Body of pancreas (tissue), 4 donors: ENCODE data around the gene TRIOBP. TPM values are rescaled to one million over a fixed set of nuclear protein-coding genes. Genes with fewer than 3 reads are reported as not detected.

Experiments
- ATAC-seq: fragments of 150-250 bp; one replicate; pipeline ENCODE4 v1.9.1; 2016
- DNase-seq, 4 donors: peaks; one replicate each; pipeline ENCODE4 v3.0.0-alpha.2; 2019
- H3K27ac ChIP-seq, 4 donors: fragments of 200-600 bp; sonication (generic); 1 replicate in 3 of 4; 2 replicates in 1 of 4; pipeline versions ENCODE4 v1.5.1 to v1.6.1; 2016 to 2019; ENCODE audit warnings: mild to moderate bottlenecking in 1 of 4, mixed read lengths in 1 of 4, moderate library complexity in 1 of 4
- H3K27me3 ChIP-seq, 2 donors: fragments of 200-600 bp; sonication (generic); one replicate each; pipeline ENCODE4 v1.6.0; 2016; ENCODE audit warnings: mild to moderate bottlenecking in 1 of 2
- H3K36me3 ChIP-seq, 2 donors: fragments of 200-600 bp; sonication (generic); replicated peaks in 1 of 2; 2 replicates each; pipeline ENCODE4 v1.5.1; 2016; ENCODE audit warnings: low read depth in 2 of 2; ENCODE audit not compliant: insufficient read depth in 1 of 2
- H3K4me1 ChIP-seq: fragments of 200-600 bp; sonication (generic); one replicate; pipeline ENCODE4 v1.6.0; 2016
- H3K4me3 ChIP-seq, 2 donors: fragments of 200-600 bp; sonication (generic); 1 replicate in 1 of 2; 2 replicates in 1 of 2; pipeline ENCODE4 v1.5.1; 2016 to 2019
- H3K9me3 ChIP-seq, 3 donors: fragments of 200-600 bp; sonication (generic); 1 replicate in 2 of 3; 2 replicates in 1 of 3; pipeline ENCODE4 v1.5.1; 2016
- POLR2A ChIP-seq, 3 donors: fragments of 450-650 bp; IDR thresholded peaks; one replicate each; pipeline ENCODE4 v1.6.1; 2016; ENCODE audit warnings: antibody characterized with exemption in 3 of 3, mild to moderate bottlenecking in 2 of 3
- WGBS, 2 donors: methylation state at CpG; one replicate each; pipeline ENCODE4 v1.1.5; 2017; 5-methylcytosine and 5-hydroxymethylcytosine counted together
- intact Hi-C: fragments of 100-400 bp; cut with DNase I; formaldehyde crosslinking; loops from one replicate; pipeline ENCODE4 v1.15.1; 2023
- total RNA-seq, 2 donors: library from RNA; depleted of rRNA; stranded (reverse); fragments of >200 nt; gene quantifications; one replicate each; pipeline ENCODE4 v1.1.0, GENCODE V29; 2016
- TF ChIP-seq, protein P1 (sequence below), 7 experiments: fragments of 450-650 bp in 4 of 7; fragments of 200-600 bp in 3 of 7; sonication (generic) in 3 of 7; IDR thresholded peaks; one replicate each; pipeline ENCODE4 v1.5.1; 2016 to 2019; ENCODE audit warnings: antibody characterized with exemption in 7 of 7

Gene TRIOBP
- total RNA-seq, 2 donors from 2014 or later, result 65.6 to 76.5 TPM

DNA sequence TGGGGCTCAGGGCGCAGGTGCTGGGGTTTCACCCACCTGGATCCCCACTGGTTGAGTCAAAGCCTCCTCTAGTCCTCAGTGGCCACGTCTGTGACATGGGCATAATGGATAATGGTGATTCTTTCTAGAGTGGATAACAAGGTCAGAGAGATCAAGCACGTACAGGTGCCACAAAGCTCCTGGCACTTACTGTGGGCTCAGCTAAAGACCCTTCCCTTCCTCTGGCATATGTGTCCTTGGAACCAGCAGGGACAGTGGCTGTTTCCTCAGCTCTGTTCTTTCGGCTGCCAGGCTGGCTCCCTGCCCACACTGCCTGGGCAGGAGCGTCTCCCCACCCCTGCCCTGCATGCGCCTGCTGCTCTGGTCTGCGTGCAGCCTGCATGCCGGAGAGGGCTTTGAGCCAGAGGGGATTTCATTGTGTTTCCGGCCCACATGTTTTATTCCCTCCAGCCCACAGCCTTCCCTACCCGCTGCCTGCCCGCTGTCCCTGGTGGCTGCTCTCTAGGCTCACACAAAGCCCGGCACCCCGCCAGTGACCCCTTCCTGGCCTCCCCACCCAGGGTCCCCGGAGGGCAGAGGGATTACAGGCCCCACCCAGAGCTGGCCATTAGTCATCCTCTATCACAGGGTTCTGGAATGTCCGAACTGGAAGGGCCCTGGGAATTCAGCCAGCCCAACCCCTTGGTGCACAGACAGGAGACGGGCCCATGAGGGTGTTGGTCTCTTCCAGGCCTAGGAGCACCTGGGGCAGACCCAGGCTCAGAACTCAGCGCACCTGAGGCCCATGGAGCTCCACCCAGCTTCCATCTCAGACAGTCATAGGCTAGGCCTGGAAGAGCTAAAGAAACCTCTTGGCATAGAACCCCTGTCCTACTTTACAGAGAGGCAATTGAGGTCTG lies 55.6 kb downstream of the TRIOBP start:
- intact Hi-C loops, result no loop called here
- Histone ChIP-seq H3K36me3 (no peaks in the 10 kb centered on the region), H3K27ac (peak overlapping the region; percentile 86 to 88 (median 87)), H3K4me3 (no peak overlapping the region), H3K4me1 (peaks cover 67% of the 10 kb centered on the region), H3K9me3 (no peaks in the 10 kb centered on the region), H3K27me3 (no peaks in the 10 kb centered on the region)
- WGBS, 2 donors, result 8 to 27% methylated on average over 10 to 17 of the region's 17 CpGs
- DNase-seq, result peak; percentile 86 to 97 (median 91)
- peak in 2 of 3 donors; percentile 18 to 29 for TF ChIP-seq POLR2A (IDR thresholded peaks at IDR 0.05)
- TF ChIP-seq, protein P1, sequence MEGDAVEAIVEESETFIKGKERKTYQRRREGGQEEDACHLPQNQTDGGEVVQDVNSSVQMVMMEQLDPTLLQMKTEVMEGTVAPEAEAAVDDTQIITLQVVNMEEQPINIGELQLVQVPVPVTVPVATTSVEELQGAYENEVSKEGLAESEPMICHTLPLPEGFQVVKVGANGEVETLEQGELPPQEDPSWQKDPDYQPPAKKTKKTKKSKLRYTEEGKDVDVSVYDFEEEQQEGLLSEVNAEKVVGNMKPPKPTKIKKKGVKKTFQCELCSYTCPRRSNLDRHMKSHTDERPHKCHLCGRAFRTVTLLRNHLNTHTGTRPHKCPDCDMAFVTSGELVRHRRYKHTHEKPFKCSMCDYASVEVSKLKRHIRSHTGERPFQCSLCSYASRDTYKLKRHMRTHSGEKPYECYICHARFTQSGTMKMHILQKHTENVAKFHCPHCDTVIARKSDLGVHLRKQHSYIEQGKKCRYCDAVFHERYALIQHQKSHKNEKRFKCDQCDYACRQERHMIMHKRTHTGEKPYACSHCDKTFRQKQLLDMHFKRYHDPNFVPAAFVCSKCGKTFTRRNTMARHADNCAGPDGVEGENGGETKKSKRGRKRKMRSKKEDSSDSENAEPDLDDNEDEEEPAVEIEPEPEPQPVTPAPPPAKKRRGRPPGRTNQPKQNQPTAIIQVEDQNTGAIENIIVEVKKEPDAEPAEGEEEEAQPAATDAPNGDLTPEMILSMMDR (IDR thresholded peaks at IDR 0.05), result peak in 4 of 7 experiments; percentile 36 to 50 (median 40)
- peak; percentile 81 for ATAC-seq

DNA sequence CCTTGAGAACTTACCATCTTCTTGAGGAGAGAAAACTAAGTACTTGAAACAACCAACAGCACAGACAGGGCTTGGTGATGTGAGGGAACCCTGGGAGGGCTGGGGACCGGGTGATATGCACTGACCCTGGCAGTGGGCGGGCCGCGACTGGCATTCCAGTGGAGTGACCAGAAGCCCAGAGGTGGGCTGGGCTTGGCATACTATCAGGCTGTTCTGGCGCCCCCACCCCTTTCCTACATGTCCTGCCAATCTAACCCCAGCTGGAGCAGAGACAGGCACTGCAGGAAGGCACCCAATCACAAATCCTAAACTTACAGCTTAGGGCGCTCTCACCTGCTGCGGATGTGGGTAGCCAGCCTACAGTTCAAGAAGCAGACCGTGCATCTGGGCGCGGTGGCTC lies 56.9 kb downstream of the TRIOBP start:
- Histone ChIP-seq H3K27ac (peak overlapping the region; percentile 45 to 88 (median 86)), H3K4me3 (no peak overlapping the region), H3K9me3 (no peaks in the 10 kb centered on the region), H3K36me3 (peaks cover 0 to 1% of the 10 kb centered on the region in 2 donors), H3K4me1 (peaks cover 54% of the 10 kb centered on the region), H3K27me3 (no peaks in the 10 kb centered on the region)
- intact Hi-C loops, result no loop called here
- ATAC-seq (no peak), DNase-seq (peak in 3 of 4 donors; percentile 39 to 54 (median 42))
- 78 to 85% methylated on average over 4 to 10 of the region's 10 CpGs for WGBS, 2 donors
- TF ChIP-seq, protein P1 (IDR thresholded peaks at IDR 0.05), result no peak
- no peak for TF ChIP-seq POLR2A (IDR thresholded peaks at IDR 0.05)

DNA sequence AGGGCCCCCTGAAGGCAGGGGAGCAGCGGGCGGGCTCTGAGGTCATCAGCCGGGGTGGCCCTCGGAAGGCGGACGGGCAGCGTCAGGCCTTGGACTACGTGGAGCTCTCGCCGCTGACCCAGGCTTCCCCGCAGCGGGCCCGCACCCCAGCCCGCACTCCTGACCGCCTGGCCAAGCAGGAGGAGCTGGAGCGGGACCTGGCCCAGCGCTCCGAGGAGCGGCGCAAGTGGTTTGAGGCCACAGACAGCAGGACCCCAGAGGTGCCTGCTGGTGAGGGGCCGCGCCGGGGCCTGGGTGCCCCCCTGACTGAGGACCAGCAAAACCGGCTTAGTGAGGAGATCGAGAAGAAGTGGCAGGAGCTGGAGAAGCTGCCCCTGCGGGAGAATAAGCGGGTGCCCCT lies 60.8 kb downstream of the TRIOBP start:
- TF ChIP-seq, protein P1 (IDR thresholded peaks at IDR 0.05), result no peak
- TF ChIP-seq POLR2A (IDR thresholded peaks at IDR 0.05), result no peak
- Histone ChIP-seq H3K27me3 (no peaks in the 10 kb centered on the region), H3K9me3 (no peaks in the 10 kb centered on the region), H3K36me3 (peaks cover 0 to 9% of the 10 kb centered on the region in 2 donors), H3K4me3 (no peak overlapping the region), H3K27ac (no peak overlapping the region), H3K4me1 (peaks cover 15% of the 10 kb centered on the region)
- 97% methylated on average over 27 of the region's 27 CpGs; no CpG with 5 or more reads in 1 of the 2 donors for WGBS, 2 donors
- intact Hi-C loops, result no loop called here
- ATAC-seq (no peak), DNase-seq (no peak)

DNA sequence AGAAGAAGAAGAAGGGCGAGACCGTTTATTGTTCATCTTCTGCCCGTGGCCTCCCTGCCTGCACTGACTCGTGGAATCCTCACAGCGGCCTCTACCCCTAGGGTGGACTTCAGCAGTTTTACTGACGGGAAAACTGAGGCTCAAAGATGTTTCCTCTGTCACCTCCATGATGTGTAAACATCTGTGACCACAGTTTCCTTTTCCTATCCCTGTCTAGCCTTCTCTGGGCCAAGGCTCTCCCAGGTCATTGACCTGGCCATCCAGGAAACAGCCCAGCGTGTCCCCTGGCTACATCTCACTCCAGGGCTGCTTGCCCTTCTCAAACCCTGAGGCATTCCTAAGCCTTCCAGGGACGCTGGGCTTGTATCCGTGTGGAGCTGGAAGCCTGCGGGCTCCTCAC lies 61.8 kb downstream of the TRIOBP start:
- no peak for DNase-seq
- 84 to 88% methylated on average over 7 to 10 of the region's 10 CpGs for WGBS, 2 donors
- H3K27ac ChIP-seq, result no peak overlapping the region
- no peak overlapping the region for H3K4me3 ChIP-seq
- TF ChIP-seq, protein P1 (IDR thresholded peaks at IDR 0.05), result no peak
- no peak for TF ChIP-seq POLR2A (IDR thresholded peaks at IDR 0.05)
- no peaks in the 10 kb centered on the region for H3K9me3 ChIP-seq
- peaks cover 0 to 9% of the 10 kb centered on the region in 2 donors for H3K36me3 ChIP-seq
- no peak for ATAC-seq
- peaks cover 5% of the 10 kb centered on the region for H3K4me1 ChIP-seq
- intact Hi-C loops, result no loop called here
- no peaks in the 10 kb centered on the region for H3K27me3 ChIP-seq
